Body of pancreas (tissue), 4 donors: ENCODE data around the gene GLI3.

Source experiments
- CTCF ChIP-seq, 7 experiments: fragments of 450-650 bp in 4 of 7; fragments of 200-600 bp in 3 of 7; sonication (generic) in 3 of 7; IDR thresholded peaks; one replicate each; pipeline ENCODE4 v1.5.1; 2016 to 2019; ENCODE audit warnings: antibody characterized with exemption in 7 of 7
- POLR2A ChIP-seq, 3 donors: fragments of 450-650 bp; IDR thresholded peaks; one replicate each; pipeline ENCODE4 v1.6.1; 2016; ENCODE audit warnings: antibody characterized with exemption in 3 of 3, mild to moderate bottlenecking in 2 of 3

DNA sequence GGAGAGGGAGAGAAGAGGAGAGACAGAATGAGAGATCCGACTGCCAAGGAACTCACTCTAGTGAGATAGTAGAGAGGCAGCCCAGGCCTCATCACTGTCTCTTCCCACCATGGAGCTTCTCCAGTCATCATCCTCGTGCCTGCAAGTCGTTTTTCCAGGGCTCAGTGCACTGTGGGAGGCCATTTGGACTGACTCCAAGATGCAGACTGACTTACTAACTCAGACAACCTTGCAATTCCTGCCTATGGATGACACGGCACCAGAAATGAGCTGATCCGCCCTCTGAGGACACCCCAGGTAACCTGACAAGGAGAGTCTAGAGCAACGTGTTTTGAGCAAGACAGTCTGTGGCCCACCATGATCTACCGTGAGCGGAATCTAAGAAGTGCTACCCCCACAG is 154.9 kb downstream of the GLI3 start:
- TF ChIP-seq POLR2A (IDR thresholded peaks at IDR 0.05) (no peak), CTCF (IDR thresholded peaks at IDR 0.05) (no peak)
